Loucy (cell line): Measurements from ENCODE around the gene GNB5.

ENCODE experiments used
- H2AFZ ChIP-seq: fragments of 200-600 bp; sonication (generic); 2 replicates; pipeline ENCODE4 v1.6.0; 2016; ENCODE audit warnings: antibody characterized with exemption, mild to moderate bottlenecking, low read length, moderate library complexity
- H3F3A ChIP-seq: fragments of 200-600 bp; 2 replicates; pipeline ENCODE4 v1.6.0; 2016; ENCODE audit warnings: antibody characterized with exemption, low read depth, mild to moderate bottlenecking
- H3K27me3 ChIP-seq: fragments of 200-600 bp; sonication (generic); 2 replicates; pipeline ENCODE4 v1.6.1; 2014; ENCODE audit warnings: low read length, mild to moderate bottlenecking; ENCODE audit not compliant: insufficient read depth, poor library complexity, severe bottlenecking
- H3K36me3 ChIP-seq: fragments of 200-600 bp; sonication (generic); 2 replicates; pipeline ENCODE4 v1.6.1; 2016; ENCODE audit warnings: low read length; ENCODE audit not compliant: insufficient read depth
- H3K4me1 ChIP-seq: fragments of 200-600 bp; sonication (generic); 2 replicates; pipeline ENCODE4 v1.5.1; 2014; ENCODE audit warnings: low read length, mild to moderate bottlenecking; ENCODE audit not compliant: insufficient read depth, poor library complexity, severe bottlenecking
- H3K4me2 ChIP-seq: fragments of 200-600 bp; sonication (generic); 2 replicates; pipeline ENCODE4 v1.6.0; 2014; ENCODE audit warnings: antibody characterized with exemption, low read length, low read depth, mild to moderate bottlenecking; ENCODE audit not compliant: poor library complexity, severe bottlenecking
- H3K4me3 ChIP-seq: fragments of 200-600 bp; sonication (generic); 2 replicates; pipeline ENCODE4 v1.5.1; 2014; ENCODE audit warnings: low read length, mild to moderate bottlenecking, mixed read lengths; ENCODE audit not compliant: poor library complexity, severe bottlenecking
- H3K79me2 ChIP-seq: fragments of 200-600 bp; sonication (generic); 2 replicates; pipeline ENCODE4 v1.6.1; 2014; ENCODE audit warnings: low read length; ENCODE audit not compliant: insufficient read depth
- H3K9ac ChIP-seq: fragments of 200-600 bp; sonication (generic); 2 replicates; pipeline ENCODE4 v1.6.0; 2014; ENCODE audit warnings: mild to moderate bottlenecking, low read depth, low read length, moderate library complexity; ENCODE audit not compliant: poor library complexity, severe bottlenecking
- H3K9me2 ChIP-seq: fragments of 200-600 bp; sonication (generic); replicated peaks from 2 replicates; pipeline ENCODE4 v1.6.1; 2016; ENCODE audit warnings: low read depth, low read length, mixed read lengths
- H3K9me3 ChIP-seq: fragments of 200-600 bp; sonication (generic); 2 replicates; pipeline ENCODE4 v1.6.1; 2014; ENCODE audit warnings: mild to moderate bottlenecking, antibody characterized with exemption, low read length, low read depth; ENCODE audit not compliant: insufficient read depth
- H4K20me1 ChIP-seq: fragments of 200-600 bp; sonication (generic); 2 replicates; pipeline ENCODE4 v1.6.0; 2014; ENCODE audit warnings: antibody characterized with exemption, low read length, mild to moderate bottlenecking; ENCODE audit not compliant: insufficient read depth, poor library complexity, severe bottlenecking
- CTCF ChIP-seq: fragments of 200-600 bp; sonication (generic); conservative IDR thresholded peaks from 2 replicates; pipeline ENCODE4 v1.5.1; 2014; ENCODE audit warnings: mild to moderate bottlenecking, antibody characterized with exemption, low read length
- EZH2phosphoT487 ChIP-seq: fragments of 200-600 bp; IDR thresholded peaks from 2 replicates; pipeline ENCODE4 v1.6.1; 2018; ENCODE audit warnings: antibody characterized with exemption, mild to moderate bottlenecking, moderate library complexity, borderline replicate concordance

Gene GNB5

DNA sequence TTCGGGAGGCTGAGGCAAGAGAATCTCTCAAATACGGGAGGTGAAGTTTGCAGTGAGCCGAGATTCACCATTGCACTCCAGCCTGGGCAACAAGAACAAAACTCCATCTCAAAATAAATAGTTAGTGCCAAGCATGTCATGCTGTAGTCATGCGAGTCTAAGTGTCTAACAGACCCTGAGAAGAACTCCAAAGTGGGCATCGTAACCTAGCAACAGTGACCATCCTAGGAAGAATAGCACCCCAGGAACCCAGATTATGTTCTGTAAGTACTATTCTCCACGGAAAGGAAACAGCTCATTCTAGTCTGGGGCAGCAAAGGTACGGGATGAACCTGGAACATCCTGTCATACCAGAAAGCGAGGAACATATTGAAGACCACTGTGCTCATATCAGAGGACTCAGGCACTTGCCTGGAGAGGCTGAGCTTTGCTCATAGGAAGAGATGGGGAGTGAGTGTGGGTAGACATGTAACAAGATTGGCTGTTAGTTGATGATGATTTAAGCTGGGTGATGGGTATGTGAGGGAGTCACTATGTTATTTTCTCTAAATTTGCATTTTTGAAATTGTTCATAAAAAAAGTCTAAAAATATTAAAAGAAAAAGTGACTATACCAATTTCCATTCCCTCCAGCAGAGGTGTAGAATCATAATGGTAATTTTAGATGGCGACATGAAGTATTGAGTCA lies 110.3 kb downstream of the GNB5 start:
- no peak for TF ChIP-seq EZH2phosphoT487
- TF ChIP-seq CTCF: no peak
- H3K9me3 ChIP-seq: no peaks in the 10 kb centered on the region
- no peaks in the 10 kb centered on the region for H3K79me2 ChIP-seq
- no peak overlapping the region for H3K4me2 ChIP-seq
- H3K36me3 ChIP-seq: no peaks in the 10 kb centered on the region
- H3K9me2 ChIP-seq: no peaks in the 10 kb centered on the region
- no peak overlapping the region for H3K4me3 ChIP-seq
- H3F3A ChIP-seq: 0 out of 2 replicates have a peak, but pooled peaks cover 6% of the 10 kb centered on the region
- no peak overlapping the region for H3K9ac ChIP-seq
- no peaks in the 10 kb centered on the region for H4K20me1 ChIP-seq
- no peaks in the 10 kb centered on the region for H3K27me3 ChIP-seq
- no peak overlapping the region for H2AFZ ChIP-seq
- H3K4me1 ChIP-seq: peaks cover 20% of the 10 kb centered on the region

GRCh38 chr15:52080031-52080430 lies 111.2 kb downstream of the GNB5 start:
- Histone ChIP-seq H3K79me2 (no peaks in the 10 kb centered on the region), H2AFZ (no peak overlapping the region), H3K9me2 (no peaks in the 10 kb centered on the region), H3K27me3 (no peaks in the 10 kb centered on the region), H3K4me2 (no peak overlapping the region), H3K4me3 (no peak overlapping the region), H3K36me3 (no peaks in the 10 kb centered on the region), H3K9me3 (no peaks in the 10 kb centered on the region), H3F3A (0 out of 2 replicates have a peak, but pooled peaks cover 6% of the 10 kb centered on the region), H3K4me1 (peaks cover 20% of the 10 kb centered on the region), H3K9ac (no peak overlapping the region), H4K20me1 (no peaks in the 10 kb centered on the region)
- no peak for TF ChIP-seq EZH2phosphoT487
- no peak for TF ChIP-seq CTCF

DNA sequence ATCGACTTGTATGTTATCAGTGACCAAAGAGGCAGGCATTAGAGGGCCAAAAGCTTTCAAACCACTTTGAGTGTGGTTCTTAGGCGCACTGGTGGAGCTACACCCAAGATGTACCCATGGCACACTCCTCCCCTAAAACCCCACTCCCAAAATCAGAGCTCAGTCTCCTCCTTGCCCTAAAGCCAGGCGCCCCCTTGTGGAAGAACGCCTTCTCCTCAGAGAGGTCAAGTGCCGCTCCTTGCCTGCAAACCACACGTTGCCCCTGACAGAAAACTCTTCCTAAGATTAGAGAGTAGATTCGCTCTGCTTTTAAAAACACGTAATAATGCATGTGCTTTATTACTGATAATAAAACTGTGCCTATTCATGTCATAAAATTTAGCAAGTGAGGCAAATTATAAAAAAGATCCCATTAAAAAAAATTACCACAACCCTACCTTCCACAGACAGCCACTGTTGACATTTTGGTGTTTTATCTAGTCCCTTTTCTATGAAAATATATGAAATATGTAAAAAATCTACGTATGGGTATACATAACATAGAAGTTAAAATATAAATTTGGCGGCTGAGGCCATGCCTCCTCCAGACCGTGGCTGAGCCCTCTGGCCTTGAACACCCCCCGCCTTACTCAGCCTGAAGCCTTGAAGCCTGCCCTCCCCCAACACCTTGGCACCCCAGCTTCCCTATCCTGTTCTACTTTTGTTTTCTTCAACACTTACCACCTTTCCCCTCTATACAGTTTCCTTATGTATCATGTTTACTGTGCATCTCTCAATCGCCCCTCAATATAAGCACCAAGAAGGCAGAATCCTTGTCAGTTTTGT lies 112.1 kb downstream of the GNB5 start:
- peaks cover 20% of the 10 kb centered on the region for H3K4me1 ChIP-seq
- H3K27me3 ChIP-seq: no peaks in the 10 kb centered on the region
- no peak overlapping the region for H3K4me3 ChIP-seq
- H4K20me1 ChIP-seq: no peaks in the 10 kb centered on the region
- H3K9me3 ChIP-seq: no peaks in the 10 kb centered on the region
- H3K9ac ChIP-seq: no peak overlapping the region
- H2AFZ ChIP-seq: peak overlapping the region; percentile 14; the same call in 1 of the 2 replicates
- H3K79me2 ChIP-seq: no peaks in the 10 kb centered on the region
- no peak for TF ChIP-seq EZH2phosphoT487
- peak; percentile 98 for TF ChIP-seq CTCF
- no peaks in the 10 kb centered on the region for H3K36me3 ChIP-seq
- H3F3A ChIP-seq: 0 out of 2 replicates have a peak, but pooled peaks cover 6% of the 10 kb centered on the region
- no peaks in the 10 kb centered on the region for H3K9me2 ChIP-seq
- no peak overlapping the region for H3K4me2 ChIP-seq
